Hypothalamus (tissue), 51 donors: Measurements from ENCODE around the gene ASTN1.

Experiments
- DNase-seq, 51 donors: peaks; one replicate each; lab custom pipeline; 2025; lab: John Stamatoyannopoulos, UW

ASTN1 gene

DNA sequence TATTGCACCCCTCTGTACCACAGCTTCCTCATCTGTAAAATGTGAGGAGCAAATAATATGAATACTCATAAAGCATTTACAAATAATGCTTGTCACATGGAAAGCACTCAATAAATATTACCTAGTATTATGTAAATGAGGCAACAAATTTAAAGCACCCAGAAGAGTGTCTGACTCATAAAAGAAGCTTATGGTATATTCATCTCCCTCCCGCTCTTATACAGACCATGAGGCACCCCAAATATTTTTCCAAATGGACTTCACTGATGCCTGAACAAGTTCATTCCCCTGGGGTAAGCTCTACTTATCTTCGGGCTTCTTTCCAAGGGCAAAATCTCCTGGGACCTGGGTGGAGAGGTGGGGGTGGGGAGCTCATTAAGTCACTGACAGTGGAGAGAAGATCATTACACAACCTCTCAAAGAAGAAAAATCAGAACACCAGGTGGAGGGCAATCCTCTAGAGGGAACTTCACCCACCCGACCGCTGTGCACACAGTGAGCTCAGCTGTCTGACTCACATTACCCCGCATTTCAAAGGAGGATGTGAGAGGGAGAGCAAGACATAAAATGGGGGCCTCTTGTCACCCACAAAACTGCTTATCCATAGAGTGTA is 166.2 kb downstream of the ASTN1 start:
- peak in 2 of 51 donors; percentile 22 to 47 for DNase-seq

DNA sequence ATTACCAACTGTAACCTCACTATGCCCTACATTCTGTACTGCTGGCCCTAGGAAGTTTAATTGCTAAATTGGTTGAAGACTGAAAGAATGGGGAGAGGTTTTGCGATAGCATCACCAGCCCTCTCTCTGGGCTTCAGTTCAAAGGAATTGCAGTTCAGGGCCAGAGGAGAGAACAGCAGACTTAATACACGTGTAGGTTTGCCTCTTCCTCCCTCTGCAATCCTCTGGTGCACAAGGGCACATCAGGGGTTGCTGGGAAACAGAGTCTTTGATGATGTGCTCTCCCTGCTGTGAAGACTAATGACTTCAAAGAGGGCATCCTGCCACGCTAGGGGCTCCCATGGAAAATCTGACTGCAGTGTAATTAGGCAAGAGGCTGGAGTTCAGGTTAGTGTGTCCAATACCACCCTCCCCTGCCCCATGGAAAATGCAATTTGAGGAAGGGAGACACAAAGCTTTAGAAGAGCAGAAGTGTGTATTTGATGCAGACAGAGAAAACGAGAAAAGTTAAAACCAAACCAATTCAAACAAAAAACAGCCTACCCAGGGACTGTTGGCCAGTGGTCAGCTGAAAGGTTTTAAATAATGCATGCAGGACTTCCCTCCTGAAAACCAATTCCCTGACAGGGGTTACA is 167.9 kb downstream of the ASTN1 start:
- peak in 8 of 51 donors; percentile 2 to 28 (median 10) for DNase-seq

DNA sequence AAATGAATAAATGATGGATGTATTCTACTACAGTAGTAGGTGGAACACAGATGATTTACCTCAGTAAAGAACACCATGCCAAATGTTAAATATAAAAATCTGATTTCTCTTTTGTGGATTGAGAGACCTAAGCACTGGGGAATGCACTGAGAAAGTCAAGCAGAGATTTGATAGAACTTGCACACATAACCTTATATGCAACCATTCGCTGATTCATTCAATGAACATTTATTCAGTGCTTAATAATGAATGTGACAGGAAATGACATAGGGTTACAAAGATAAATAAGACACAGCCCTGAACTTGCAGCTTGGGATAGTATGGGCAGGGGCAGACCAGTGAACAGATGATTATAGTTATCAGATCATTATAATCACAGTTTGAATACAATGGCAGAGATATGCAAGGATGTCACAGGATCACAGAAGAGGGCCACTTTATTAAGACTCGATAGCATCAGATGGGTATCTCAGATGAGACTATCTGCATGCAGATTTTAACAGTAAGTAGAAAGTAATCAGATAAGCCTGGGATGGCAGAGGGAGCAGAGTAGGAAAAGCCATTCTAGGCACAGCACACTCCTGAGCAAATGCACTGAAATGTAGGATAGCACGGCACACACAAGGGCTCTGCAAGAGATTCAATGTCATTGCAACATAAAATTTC is 169.4 kb downstream of the ASTN1 start:
- DNase-seq, result no peak

DNA sequence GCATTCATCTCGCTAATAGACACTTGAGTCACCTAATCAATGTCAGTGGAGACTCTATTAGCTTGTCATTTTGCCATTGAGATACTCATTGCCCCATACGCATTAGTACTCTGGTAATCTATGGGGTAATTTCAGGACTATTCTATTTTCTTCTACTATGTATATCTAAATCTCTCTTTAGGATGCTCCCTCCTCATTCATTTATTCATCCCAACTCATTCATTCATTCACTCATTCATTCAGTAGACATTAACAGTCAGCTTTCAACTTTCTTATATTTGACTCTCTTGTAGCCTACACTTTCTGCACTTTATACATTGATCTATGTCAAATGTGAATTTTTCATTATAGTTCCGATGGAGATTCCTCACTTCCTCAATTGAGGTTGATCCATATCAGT is 170.9 kb downstream of the ASTN1 start:
- no peak for DNase-seq

DNA sequence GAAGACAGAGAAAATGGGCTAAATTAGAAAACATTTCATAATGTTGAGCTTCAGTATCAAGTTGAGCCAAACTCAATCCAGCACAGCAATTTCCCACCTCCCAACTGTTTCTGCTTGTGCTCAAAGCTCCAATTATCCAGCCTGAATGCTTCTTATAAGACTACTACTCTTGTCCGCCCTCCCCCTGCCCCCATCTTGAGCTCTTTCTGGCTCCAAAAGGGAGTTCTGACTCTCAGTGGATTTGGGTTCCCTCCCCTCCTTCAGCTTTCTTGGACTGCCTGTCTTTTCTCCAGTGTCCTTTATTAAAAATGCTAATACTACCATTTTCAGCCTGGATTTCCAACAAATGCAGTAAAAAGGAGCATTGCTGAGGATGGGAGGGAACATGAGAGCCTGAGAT is 174.8 kb downstream of the ASTN1 start:
- DNase-seq, result peak in 21 of 51 donors; percentile 2 to 69 (median 31)

DNA sequence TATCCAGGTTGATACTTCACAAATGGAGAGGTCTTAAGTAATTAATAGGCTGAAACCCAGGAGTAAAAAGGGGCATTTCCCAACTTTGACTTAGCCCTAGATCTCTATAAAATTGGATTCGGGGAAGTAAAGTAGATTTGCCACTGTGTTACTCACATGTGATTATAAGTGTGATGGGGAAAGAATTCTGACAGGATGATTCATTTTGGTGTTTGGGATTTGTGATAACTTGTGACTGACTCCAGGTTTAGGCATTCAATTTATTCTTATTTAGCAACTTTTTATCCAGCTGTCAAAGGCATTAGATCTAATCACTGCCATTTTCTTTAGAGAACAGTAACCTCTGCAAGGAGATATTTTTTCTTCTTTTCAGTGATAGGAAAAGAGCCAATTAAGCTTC is 175.5 kb downstream of the ASTN1 start:
- no peak for DNase-seq

DNA sequence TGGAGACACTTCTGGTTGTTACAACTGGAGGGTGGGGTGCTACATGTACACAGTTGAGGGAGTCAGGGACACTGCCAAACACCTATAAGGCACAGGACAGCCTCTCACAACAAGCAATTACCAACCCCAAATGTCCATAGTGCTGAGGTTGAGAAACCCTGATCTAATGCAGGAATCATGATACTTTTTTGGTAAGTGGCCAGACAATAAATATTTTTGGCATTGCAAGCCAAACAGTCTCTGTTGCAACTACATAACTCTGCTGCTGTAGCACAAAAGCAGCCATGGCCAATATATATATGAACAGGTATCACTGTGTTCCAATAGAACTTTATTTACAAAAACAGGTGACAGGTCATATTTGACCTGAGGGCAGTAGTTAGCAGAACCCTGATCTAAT is 177.5 kb downstream of the ASTN1 start:
- no peak for DNase-seq

DNA sequence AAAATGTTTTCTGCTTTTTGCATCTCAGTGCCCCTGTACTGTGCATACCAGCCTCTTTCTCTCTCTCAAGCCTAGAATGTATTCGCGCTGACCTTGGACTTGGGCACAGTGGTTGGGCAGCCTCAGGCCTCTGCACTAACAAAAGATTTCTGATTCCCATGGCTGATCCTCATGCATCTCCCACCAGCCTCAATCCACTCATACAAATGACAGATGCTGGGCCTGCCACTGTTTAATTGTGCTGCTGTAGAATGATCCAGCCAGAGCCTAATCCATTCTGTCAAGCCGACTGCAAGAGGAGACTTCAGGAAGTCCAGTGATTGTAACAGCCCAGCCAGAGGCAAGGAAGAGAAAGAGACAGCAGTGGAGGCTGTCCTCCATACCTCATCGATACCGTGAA is 180.8 kb downstream of the ASTN1 start:
- no peak for DNase-seq

DNA sequence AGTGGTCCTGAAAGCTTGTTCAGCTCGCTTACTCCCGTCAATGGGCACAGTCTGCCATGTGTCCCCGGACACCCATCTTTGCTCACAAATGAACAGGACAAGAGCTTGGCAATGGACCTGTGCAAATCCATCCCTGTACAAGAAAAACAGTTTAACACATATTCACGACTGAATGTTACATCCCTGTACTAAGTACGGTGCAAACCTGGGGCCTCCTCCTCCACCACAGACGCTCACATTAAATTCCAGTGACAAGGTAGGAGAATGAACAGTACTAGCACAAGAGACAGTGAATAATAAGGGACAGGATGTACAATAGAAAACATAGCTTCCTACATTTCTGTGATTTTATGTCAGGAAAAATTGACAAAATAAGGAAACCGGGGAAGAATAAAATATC is 187.7 kb downstream of the ASTN1 start:
- no peak for DNase-seq

DNA sequence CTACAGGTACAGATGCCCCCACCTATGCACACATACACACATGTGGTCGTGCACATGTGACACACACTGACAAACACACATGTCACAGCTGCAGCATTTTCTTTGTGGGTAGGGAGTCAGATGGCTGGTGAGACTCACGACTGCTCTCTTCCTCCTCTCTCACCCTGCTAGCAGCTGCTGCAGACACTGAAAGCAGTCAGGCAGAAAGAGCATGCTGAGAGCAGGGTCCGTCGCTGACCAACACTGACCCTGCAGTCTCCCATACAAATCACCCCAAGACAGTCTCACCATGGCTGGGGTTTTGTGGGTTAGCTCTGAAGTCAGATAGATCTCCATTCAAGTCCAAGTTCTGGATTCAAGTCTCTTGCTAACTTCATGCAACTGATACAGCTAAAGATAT is 188.3 kb downstream of the ASTN1 start:
- peak in 1 of 51 donors; percentile 3 for DNase-seq

DNA sequence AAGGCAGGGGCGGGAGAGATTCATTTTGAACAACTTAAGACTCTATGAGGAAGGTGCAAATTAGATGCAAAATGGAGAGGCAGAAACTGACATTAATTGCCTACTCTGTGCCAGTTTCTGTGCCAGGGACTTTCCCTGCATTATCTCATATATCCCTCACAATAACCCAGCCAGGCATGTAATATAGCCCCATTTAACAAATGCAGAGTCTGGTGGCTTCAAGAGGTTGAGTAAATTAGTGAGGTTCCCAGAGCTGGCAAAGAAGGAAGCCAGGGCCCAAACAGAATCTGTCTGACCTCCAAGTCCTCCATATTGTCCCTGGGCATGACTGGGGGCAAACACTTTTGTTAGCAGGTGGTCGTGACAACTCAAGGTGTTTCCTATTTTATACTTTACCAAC is 199.8 kb downstream of the ASTN1 start:
- no peak for DNase-seq

DNA sequence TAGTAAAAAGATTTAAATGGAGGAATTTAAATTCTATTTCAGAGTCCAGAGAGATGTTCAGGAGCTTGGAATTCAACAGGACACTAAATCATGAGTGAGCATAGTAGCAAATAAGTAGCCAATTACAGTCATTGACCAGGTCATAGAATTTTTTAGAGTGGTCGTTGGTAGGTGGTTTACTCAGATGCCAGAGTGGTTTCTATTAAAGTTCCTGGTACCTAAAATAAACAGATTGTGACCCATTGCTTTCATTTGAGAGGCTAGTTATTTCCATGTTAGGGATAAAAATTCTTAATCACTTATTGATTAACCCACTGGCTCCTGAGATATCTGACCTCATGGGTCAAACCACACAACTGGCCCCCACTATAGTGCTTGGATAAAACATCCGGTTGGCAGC is 201.3 kb downstream of the ASTN1 start:
- DNase-seq, result no peak

DNA sequence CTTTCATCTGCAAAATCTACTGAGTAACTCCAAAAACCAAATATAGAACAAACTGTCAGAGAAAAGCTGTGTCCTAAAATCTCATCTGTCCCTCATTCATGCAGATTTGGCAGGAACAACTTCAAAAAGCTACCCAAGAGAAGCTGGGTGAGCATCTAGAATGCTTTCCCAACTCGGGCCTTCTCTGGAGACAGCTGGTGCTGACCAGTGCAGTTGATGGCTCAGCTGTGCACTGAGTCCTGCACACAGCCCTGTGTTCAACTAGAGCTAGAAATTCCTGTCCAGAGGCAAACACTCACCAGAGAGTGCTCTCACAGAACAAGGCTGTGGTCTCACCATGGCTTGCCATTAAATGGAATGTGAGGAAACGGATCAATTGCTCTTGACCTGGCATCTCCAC is 202.8 kb downstream of the ASTN1 start:
- DNase-seq, result no peak

DNA sequence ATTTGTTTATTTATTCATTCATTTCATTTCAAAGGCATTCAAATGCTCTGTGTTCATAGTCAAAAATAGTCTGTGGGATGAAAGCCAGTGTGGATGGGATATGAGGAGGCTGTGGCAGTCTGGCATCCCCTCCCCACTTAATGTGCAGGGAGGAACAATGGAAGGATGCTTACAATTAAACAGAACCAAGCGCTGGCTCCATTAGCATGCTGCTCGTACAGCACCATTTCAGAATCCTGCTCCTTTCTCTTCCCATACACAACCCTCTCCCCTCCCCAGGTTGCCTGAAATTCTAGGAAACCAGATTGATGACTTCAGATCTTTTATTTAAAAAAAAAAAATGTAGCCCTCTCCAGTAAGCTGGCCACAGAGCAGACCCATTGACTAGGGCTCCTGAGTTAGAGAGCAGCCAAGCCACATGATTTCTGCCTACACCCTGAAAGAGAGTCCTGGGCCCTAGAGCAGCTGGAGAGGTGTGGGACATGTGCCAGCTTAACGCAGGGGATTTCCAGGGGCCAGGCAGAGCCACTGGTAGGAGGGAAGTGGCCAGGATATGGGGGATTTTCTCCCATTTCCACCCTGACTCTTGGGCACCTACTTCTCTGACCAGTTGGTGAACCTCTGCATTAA is 205.2 kb downstream of the ASTN1 start:
- DNase-seq, result peak in 2 of 51 donors; percentile 1 to 3

DNA sequence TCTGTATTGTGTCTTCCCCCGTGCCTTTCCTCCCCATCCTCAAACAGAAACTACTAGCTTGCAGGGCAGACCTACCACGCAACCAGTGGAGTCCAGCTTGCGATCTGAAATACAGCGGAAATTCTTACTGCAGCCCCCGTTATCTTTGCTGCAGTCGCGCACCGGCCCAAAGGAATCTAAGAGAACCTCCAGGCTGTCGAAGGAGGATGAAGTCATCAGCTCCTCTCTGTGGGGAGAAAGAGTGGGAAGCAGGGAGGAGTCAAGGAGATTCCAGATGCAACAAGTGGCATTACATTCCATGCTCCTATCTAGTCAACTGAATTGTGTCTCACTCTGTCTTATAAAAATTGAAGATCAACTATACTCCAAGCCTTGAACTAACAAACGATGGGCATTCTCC is 206.9 kb downstream of the ASTN1 start:
- no peak for DNase-seq

DNA sequence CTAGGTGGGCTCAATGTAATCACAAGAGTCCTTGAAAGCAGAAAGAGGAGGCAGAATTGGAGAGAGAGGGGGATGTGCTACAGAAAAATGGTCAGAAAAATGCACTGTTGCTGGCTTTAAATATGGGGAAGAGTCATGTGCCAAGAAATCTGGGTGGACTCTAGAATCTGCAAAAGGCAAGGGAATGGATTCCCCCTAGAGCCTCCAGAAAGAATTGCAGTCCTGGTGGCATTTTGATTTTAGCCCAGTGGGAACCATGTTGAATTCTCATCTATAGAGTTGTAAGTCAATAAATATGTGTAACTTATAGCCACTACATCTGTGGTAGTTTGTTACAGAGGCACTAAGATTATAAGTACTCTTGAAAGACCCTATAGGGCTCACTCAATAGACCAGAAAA is 210.3 kb downstream of the ASTN1 start:
- no peak for DNase-seq

DNA sequence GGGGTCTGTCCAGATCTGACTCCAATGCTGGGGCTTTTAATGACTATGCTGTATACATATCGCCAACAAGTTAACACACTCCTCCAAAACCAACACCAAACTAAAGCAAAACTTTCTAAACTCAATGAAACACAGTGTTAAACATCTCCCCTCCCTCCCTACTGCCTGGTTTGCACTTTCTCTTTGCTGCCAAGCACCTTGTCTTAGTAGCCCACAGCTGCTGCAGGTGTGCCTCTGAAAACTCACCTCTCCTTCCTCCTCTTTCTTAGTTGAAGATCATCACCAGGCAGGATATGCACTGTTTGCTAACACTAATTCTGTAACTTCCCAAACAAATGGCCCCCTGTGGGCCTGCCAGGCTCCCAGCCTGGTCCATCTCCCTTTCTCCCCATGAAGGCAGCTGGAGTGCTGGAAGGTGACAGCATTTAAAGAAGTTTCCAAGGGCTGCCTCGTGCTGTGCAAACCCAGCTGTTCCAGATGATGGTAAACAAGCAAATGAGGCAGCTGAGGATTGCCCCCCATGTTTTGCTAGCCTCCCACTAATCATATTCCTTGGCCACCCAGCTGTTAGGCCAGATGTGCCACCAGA is 213.7 kb downstream of the ASTN1 start:
- DNase-seq, result no peak

DNA sequence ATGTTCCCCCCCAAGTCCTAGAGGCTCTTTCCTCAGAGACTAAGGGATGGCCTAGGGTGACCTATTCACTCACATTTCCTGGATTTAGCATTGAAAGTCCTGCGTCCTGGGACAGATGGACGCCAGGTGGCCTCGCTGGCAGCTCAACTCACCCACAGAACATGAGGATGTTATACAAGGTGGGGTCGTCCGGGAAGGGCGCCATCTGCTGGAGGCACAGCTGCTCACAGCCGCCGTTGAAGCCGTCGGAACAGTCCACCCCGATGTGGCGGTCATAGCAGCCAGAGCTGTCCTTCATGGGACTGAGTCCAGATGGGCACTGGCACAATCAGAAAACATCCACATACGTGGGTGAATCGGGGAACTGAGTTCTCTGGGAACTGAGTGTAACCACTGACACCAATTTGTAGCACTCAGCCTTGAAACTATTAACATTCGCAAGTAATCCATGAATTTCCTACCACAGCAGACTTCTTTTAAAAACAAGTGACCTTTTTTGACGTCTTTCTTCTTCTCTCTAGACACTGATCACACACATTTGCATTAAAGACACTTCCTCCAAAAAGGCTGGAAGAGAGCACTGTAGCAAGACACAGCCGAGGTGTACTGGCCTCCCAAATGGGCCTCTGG is 215.4 kb downstream of the ASTN1 start:
- peak in 5 of 51 donors; percentile 5 to 23 (median 7) for DNase-seq

DNA sequence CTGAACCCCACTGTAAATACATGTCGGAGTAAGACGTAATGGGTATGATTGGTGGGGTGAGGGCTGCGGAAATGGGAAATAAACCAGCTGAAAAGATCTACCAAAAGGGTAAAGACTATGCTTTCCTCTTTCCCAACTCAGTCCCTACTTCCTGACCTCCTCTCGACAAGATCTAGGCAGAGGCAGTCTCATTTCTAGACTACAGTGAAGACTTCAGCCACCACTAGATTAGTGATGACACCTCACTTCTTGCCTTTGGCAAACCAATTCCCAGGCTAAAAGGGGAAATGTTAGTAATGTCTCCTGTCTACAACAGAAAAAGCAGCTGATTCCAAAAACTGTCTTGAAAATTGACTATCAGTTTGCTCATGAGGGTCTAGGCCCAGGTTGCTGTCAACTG is 219.9 kb downstream of the ASTN1 start:
- DNase-seq, result no peak

DNA sequence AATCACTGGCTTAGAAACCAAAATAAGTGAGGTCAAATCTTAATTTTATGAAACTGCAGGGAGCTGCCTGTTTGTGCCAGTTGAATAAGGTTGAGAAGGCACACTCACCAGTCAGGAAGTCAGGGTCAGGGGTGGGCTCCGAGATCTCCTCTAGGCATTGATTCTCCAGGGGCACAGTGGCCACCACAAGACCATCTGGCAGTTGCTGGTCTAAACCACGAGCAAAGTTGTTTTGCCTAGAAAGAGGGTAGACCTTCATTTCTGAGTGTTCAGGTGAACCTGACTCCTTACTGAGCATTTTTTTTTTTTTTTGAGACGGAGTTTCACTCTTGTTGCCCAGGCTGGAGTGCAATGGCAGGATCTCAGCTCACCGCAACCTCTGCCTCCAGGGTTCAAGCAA is 220.7 kb downstream of the ASTN1 start:
- DNase-seq, result no peak

DNA sequence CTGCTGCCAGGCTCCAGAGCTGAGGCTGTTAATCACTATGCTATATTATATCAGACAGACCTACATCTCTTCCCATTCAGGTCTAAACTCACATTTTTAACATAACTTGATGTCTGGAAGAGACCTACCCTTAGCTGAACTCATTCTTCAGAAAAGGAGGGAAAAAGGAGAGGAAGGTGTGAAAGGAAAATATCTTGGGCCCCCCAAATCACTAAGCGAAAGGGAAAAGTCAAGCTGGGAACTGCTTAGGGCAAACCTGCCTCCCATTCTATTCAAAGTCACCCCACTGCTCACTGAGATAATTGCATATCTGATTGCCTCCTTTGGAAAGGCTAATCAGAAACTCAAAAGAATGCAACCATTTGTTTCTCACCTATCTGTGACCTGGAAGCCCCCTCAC is 222.2 kb downstream of the ASTN1 start:
- no peak for DNase-seq
